Measurements from ENCODE around the gene TMIGD1.

Gene TMIGD1

GRCh38 chr17:30291543-30292285 is 42.1 kb downstream of the TMIGD1 start, which contains the start of gene BLMH:
Gene BLMH, minus strand, starts transcription at chr17:30291944. Its CDS starts 125 bp downstream, at chr17:30291819.
- TF ChIP-seq CTCF (IDR thresholded peaks at IDR 0.05; ENCODE audit: insufficient read depth, low read depth, low read length, missing control alignments) = no peak
- peak within 1 kb of the TSS; percentile 93 for H3K4me3 ChIP-seq (ENCODE audit: low read depth, low read length)
- DNase-seq (ENCODE audit: low read depth) = peak; percentile 89

- peak overlapping the region; percentile 93 for H3K4me3 ChIP-seq (ENCODE audit: low read depth, low read length)
- peak; percentile 61 for DNase-seq (ENCODE audit: low read depth)
- TF ChIP-seq CTCF (IDR thresholded peaks at IDR 0.05; ENCODE audit: insufficient read depth, low read depth, low read length, missing control alignments) = no peak
Measured at GRCh38 chr17:30290696-30291542, 42.9 kb downstream of the TMIGD1 start.

- TF ChIP-seq CTCF (IDR thresholded peaks at IDR 0.05; ENCODE audit: insufficient read depth, low read depth, low read length, missing control alignments) = no peak
Measured at GRCh38 chr17:30290077-30290476, 43.8 kb downstream of the TMIGD1 start.

GRCh38 chr17:30279156-30279555 is 54.7 kb downstream of the TMIGD1 start:
- DNase-seq (ENCODE audit: low read depth) = no peak
- TF ChIP-seq CTCF (IDR thresholded peaks at IDR 0.05; ENCODE audit: insufficient read depth, low read depth, low read length, missing control alignments) = no peak
- H3K4me3 ChIP-seq (ENCODE audit: low read depth, low read length) = no peak overlapping the region

More at GRCh38 chr17:30290077-30290476, 43.8 kb downstream of the TMIGD1 start:
- no peak overlapping the region for H3K4me3 ChIP-seq (ENCODE audit: low read depth, low read length)
- no peak for DNase-seq (ENCODE audit: low read depth)

GRCh38 chr17:30278032-30278431 is 55.8 kb downstream of the TMIGD1 start:
- peak; percentile 31 for TF ChIP-seq CTCF (IDR thresholded peaks at IDR 0.05; ENCODE audit: insufficient read depth, low read depth, low read length, missing control alignments)
- no peak overlapping the region for H3K4me3 ChIP-seq (ENCODE audit: low read depth, low read length)
- peak; percentile 42 for DNase-seq (ENCODE audit: low read depth)

- DNase-seq (ENCODE audit: low read depth) = peak; percentile 33
- no peak for TF ChIP-seq CTCF (IDR thresholded peaks at IDR 0.05; ENCODE audit: insufficient read depth, low read depth, low read length, missing control alignments)
- H3K4me3 ChIP-seq (ENCODE audit: low read depth, low read length) = no peak overlapping the region
Measured at GRCh38 chr17:30275911-30276310, 57.9 kb downstream of the TMIGD1 start.

Measured in GM12865 (cell line).